Stimulated activated CD4-positive, alpha-beta T cell treated with anti-CD3 and anti-CD28 coated beads, TNF-alpha, amount 100 ng/mL, for 48 hours (primary cell): ENCODE results near the gene PIAS4.
"Not testable (repeated sequence)": the region's sequence is repeated elsewhere in the genome, so short reads cannot be mapped to it uniquely, and the experiment has no call there.

Experiments
- DNase-seq, 3 donors: peaks; one replicate each; pipeline ENCODE4 v3.0.0-alpha.2; 2020; ENCODE audit warnings: low read depth in 3 of 3

PIAS4 gene, protein sequence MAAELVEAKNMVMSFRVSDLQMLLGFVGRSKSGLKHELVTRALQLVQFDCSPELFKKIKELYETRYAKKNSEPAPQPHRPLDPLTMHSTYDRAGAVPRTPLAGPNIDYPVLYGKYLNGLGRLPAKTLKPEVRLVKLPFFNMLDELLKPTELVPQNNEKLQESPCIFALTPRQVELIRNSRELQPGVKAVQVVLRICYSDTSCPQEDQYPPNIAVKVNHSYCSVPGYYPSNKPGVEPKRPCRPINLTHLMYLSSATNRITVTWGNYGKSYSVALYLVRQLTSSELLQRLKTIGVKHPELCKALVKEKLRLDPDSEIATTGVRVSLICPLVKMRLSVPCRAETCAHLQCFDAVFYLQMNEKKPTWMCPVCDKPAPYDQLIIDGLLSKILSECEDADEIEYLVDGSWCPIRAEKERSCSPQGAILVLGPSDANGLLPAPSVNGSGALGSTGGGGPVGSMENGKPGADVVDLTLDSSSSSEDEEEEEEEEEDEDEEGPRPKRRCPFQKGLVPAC

DNA sequence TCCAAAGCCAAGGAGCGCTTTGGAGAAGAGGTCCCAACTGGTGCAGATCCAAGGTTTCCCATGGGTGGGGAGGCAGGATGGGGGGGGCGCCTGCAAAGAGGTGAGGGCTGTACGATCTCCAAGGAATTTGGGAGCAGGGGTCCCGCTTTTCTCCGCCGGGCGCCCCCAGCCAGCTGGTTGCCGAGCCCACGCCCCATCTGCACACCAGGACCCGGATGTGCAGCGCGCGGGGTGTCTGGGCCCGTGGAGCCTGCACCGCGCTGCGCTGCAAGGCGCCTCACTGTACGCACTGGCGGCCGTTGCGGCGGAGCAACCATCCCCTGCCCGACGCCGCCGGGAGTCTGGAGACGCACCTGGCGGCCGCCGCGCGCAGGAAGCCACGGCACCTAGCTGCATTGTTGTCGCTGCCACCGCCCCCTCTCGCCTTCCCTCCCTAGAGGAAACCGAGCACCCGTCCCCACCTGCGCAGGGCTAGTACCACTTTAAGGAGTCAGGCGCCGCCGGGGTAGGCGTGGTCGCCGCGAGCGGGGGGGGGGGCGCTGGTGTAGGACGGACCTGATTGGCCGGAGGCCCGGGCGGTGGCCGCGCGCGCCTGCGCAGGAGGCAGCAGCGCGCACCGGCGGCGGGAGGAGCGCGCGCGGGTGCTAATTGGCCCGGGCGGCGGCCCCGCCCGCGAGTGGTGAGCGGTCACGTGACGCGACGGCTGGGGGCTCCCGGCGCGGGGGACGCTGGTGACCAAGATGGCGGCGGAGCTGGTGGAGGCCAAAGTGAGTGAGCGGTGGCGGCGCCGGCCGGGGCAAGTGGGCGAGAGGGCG, at the start of gene PIAS4:
PIAS4 (plus strand) TSS at position 716 of the 815 bp plus-strand sequence; CDS start at position 741, 25 bp downstream.
- DNase-seq, result peak; percentile 89 to 91 (median 89)

DNA sequence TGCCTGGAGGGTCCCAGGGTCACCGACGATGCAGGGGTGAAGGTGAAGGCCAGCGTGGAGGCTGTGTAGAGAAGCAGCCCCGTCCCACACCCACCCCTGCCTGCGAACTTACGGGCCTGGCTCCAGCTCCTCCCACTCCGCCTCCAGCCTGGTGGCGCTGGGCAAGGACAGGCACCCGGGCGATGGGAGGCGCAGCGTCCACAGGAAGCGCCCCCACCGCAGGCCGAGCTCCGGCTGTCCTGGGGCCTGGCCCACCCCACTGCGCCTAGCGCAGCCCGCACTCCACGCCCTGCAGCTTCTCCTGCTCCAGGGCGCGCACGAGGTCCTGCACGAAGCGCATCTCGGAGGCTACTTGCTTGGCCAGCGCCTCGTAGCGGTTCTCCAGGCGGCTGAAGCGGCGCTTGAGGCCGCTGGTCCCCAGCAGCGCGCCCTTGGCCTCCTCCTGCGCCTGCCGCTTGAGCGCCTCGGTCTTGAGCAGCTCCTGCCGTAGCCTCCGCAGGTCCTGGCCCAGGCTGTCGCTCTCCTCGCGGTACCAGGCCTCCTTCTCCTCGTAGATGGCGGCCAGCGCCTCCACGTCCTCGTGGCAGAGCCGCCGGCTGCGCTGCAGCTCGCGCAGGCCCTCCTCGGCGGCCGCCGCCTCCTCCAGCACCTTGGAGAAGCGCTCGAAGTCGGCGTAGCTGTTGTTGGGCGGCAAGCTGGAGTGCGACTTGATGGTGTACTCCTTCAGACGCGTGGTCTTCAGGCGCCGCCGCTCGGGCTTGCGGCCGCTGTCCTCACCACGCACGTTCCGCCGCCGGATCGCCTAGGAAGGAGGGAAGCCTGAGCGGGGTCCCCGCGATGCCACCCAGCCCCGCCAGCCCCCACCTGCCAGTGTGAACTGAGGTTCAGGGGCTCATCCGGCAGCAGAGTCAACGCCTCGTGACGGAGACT, 48.4 kb upstream of the PIAS4 start:
- no peak for DNase-seq

DNA sequence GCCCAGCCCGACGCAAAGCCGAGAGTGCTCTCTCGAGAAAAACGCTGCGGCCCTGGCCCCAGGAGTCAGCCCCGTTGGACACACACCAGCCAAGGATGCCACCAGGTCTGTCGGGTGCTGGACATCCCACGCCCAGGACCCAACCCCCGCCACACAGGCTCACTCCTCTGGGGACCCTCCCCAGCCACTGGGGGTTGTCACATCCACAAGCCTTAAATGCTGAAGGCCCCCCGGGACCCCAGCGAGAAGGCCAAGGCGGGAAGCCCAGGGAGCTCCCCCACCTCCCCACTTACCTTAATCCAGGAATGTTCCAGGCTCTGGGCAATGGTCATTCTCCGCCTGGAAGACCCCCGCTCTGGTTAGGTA, 47.8 kb upstream of the PIAS4 start:
- no peak for DNase-seq

DNA sequence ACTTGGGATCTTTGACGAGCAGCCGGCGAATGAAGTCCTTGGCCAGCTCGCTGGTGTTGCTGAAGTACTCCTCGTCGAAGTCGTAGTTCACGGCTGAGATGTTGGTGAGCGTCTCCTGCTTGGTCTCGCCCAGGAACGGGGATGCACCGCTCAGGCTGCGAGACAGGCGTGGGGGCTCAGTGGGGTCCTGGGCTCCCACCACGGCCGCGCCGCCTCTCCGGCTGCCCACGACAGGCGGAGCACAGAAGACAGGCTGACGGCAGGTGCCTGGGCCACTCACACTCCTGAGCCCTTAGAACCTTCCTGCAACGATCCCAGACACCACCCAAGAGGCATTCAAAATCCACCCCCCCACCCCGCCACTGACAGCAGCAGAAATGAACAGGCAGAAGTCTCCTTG, 46.5 kb upstream of the PIAS4 start:
- DNase-seq, result no peak

DNA sequence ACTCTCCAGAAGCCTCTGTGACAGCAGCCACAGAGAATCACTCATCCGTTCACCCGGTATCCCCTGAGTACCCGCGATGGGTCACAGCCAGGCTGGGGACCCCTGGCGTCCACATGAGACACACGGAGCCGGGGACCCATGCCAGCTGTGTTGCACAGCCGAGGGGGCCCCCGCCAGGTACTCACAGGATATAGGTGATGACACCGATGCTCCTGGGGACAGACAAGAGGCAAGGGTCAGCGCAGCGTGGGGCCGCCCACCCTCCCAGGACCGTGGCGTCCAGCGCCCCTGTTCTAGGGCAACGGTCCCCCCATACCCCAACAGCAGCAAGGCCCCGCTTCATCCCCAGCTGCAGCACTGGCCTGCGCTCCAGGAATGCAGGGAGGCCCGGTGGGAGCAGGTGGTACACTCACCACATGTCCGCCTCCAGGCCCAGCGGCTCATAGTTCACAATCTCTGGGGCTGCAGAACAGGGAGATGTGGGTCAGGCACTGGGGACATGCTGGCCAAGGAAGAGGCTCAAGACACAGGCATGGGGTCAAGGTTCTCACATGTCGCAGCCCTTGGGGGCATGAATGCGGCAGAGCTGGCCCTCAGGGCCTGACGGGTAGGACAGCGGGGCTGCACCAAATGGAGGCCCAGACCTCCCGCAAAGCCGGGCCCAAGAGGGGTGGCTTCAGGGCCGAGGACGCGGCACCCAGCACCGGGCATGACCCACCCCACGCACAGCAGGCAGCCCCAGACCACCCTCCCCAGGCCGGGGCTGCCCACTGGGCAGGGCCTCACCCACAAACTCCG, 43.9 kb upstream of the PIAS4 start:
- DNase-seq, result no peak

DNA sequence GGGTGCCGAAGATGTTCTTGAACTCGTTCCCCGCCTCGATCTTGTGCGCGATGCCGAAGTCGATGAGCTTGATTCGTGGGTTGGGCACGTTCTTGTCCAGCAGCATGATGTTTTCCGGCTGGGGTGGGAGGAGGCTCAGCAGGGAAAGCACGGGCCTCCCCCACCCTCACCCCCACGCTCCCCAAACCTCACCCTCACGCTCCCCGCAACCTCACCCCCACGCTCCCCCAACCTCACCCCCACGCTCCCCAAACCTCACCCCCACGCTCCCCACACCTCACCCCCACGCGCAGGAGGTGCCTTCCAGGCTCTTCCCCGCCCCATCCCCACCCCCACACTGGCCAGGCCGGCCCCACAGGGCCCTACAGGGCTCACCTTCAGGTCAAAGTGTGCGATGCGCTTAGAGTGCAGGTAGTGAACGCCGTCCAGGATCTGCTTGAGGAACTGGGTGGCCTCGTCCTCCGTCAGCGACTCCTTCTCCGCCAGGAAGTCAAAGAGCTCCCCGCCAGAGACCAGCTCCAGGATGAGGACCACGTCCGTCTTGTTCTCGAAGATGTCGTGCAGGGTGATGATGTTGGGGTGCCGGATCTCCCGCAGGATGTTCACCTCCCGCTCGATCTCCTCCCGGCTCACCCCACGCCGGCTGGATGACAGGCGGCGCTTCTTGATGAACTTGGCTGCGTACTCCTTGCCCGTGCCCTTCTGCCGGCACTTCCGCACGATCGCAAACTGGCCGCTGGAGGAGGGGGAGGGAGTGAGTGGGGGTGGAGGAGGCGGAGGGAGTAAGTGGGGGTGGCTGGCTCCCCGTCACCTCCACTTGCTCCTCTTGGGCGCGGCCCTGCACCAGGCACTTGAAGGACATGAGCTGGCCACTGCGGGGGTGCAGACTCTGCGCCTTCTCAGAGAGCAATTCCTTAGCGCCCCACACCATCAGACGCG, 43.0 kb upstream of the PIAS4 start:
- no peak for DNase-seq

DNA sequence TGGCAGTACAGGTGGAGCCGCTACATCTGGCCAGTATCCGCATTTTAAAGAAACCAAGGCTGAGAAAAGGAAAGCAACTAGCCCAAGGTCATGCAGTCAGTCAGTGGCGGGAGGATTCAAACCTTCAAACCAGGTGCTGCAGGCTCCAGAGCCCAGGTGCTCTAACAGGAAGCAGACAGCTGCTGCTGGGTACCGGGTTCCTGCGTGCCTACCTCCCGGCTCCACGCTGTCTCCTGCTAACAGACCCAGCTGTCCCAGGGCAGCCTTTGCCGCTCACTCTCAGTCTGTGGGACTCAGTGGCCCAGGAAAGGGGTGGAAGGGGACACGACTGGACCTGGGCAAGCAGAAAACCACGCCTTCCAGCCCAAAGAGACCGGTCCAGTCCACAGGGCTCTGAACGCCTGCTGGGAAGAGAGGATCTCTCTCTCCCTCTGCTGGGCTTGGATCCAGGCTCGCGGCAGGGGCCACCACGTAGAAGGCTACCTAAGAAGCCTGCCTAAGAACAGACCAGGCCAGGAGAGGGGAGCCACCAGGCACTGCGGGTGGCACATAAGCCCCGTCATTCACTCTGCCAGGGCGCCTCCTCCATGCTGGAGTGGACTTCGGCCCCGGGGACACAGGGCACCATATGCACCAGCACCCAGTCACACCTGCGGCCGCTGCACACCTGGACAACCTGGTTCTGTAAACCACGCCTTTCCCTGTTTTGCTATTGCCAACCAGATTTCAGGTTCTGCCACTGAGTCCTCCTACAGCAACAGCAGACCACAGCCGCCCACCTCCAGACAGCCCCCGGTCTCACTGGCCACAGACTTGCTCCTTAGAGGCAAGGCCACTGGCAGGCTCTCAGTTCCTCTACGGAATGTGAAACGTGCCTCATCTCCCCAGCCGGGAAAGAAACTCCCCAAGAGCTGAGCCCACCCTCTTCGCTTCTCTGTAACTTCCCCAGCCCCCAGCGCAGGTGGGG, 41.2 kb upstream of the PIAS4 start:
- DNase-seq, result no peak

DNA sequence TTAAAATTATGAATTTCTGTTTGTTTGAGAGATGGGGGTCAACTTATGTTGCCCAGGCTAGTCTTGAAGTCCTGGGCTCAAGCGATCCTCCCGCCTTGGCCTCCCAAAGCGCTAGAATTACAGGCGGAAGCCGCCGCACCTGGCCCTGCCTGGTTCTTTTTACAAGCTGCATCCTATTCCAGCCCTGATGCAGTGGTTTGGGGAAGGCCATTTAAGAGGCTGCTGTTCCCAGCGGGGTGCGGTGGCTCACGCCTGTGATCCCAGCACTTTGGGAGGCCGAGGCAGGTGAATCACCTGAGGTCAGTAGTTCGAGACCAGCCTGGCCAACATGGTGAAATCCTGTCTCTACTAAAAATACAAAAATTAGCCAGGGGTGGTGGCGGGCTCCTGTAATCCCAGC, 39.6 kb upstream of the PIAS4 start:
- not testable (repeated sequence) for DNase-seq

DNA sequence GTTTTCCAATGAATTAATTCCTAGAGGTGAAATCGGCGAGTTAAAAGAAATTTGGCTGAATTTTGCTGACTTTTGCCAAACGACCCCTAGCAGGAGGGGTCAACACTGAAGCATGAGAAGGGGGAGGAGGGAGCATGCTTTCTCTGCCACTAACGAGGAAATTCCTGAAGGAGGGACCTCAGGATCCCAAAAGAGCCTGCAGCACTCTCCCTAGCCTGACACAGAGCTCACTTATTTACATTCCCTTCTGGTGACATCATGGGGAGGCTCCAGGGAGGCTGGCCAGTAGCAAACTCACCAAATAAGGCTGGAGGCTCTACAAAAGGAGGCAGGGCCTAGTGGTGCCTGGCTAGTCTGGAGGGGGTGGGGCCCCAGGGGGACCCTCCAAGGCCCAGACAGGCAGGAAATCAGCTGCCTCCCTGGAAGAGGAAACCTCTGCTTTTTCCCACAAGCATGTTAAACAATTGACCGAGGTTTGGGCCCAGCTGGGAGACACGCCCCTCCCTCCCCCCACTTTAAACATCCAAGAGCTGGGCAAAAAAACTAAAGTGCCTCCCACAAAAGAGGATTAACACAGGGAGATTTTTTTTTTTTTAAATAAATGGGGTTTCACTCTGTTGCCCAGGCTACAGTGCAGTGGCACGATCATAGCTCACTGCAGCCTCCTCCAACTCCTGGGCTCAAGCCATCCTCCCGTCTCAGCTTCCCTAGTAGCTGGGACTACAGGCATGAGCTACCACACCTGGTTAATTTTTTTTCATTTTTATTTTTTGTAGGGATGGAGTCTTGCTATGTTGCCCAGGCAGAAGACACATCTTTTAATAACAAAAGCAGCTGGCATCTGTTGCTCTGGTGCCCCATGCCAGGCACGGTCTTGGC, 38.7 kb upstream of the PIAS4 start:
- no peak for DNase-seq

DNA sequence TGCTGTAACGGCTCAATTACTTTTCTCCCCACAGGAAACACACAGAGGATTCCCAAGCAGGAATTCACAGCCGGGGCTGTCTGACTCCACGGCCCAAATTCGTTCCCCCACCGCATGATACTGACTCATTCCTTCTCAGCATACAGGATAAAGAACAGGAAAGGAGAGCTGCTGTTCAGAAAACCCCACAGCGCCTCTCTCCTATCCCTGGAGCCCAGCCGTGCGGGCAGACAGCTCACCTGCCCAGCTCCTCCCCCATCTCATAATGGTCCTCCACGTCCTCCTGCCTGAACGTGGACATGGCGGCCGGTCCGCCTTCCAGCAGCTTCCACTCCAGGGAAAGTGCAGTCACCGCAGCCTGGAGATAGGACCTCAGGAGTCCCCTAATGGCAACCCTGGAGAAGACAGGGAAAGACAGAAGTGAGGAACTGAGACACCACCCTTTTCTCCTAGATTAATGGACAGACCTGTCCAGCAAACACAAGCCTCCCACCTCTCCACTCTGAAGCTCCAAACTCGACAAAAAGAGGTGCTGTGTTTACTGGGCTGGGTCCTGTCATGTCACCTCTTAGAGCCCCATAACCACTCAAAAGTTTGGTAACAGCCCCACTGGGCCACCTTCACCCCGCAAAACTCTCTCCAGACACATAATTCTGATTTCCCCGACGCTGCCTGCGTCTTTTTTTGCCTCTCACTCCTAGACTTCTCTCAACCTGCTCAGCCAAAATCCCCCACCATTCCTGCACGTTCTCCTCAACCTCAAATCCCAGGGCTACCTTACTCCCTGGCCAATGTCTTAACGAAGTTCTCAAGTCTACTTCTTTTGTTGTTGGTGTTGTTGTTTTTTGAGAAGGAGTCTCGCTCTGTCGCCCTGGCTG, 37.9 kb upstream of the PIAS4 start:
- no peak for DNase-seq

DNA sequence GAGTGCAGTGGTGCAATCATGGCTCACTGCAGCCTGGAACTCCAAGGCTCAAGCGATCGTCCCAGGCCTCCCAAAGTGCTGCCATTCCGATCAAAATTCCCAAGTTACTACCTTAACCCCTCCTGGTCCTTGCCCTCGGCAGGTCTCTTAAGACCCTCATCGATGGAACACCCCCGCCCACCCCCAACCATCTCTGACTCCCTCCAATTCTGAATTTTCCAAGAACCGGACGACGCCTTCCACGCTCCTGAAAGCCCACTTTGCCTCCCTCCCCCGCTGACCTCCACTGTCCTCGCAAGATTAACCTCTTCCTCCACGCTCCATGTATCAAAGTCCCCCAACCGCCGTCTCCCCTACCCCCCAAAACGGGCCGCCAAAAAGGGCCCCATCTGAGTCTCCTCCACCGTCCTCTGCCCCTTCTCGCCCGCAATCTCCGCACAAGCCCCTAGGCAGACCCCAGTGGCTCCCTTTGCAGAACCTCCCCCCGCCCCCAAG, 37.2 kb upstream of the PIAS4 start:
- DNase-seq, result no peak

DNA sequence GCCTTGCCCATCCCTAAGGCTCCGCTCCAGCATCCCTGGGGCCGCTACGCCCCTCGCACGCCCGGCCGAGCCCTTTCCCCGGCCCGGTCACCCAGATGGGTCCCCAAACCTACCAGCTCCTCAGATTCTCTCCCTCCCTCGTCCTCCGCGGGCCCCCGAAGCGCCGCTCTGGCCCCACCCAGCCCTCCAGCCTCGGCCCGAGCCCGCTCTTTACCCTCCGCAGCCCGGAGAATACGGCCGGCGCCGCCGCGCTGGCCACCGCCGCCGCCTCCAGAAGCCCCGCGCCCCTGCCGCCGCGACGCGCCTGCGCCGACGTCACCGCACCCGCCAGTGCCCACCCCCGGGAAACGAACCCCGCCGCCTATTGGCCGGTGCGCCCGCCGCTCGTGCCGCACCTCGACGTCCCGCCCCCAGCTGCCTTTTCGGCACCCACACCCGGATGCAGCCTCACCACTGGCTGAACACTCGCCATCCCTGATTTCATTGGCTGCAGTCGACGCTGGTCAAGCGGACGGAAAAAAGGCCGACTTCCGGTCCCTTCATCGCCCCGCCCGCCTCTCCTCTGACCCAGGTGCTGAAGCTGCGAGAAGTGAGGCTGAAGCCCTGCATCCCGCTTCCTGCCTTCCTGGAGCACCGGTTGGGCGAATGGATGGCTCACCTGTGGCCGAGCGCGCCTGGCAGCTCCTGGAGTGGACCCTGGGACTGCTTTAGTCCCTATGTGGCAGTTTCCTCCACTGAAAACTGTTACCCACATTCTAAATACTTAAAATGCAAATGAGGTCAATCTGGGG, 36.5 kb upstream of the PIAS4 start, which contains the start of gene DAPK3:
DAPK3 (minus strand) TSS at position 292 of the 791 bp plus-strand sequence. CDS start 1,364 bp downstream, outside the sequence.
- peak; percentile 90 to 95 (median 92) for DNase-seq

DNA sequence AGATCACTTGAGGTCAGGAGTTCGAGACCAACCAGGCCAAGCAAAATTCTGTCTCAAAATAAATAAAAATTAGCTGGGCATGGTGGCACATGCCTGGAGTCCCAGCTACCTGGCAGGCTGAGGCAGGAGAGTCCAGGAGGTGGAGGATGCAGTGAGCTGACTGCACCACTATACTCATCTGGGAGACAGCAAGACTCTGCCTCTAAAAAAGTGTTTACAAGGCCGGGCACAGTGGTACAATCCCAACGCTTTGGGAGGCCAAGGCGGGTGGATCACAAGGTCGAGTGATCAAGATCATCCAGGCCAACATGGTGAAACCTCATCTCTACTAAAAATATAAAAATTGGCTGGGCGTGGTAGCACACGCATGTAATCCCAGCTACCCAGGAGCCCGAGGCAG, 32.4 kb upstream of the PIAS4 start:
- no peak for DNase-seq

DNA sequence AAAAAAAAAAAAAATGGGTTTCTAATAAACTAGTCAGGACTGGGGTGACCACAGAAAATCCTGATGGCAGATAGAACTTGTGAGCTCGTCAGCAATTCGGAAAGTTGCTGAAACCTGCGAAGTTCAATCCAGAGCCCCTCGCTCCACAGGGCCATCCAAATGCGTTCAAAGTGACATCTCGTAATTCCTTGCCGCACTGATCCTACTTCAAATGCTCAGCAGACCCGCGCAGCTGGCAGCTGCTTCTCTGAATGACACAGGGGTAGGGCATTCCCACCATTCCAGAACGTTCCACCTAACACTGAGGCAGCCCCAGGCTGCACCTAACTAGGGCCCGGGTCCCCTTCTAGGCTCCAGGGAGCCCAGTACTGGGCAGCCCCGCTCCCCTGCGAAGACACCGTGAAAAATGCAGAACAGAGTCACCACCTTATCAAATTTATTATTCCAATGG, 31.9 kb upstream of the PIAS4 start:
- no peak for DNase-seq

DNA sequence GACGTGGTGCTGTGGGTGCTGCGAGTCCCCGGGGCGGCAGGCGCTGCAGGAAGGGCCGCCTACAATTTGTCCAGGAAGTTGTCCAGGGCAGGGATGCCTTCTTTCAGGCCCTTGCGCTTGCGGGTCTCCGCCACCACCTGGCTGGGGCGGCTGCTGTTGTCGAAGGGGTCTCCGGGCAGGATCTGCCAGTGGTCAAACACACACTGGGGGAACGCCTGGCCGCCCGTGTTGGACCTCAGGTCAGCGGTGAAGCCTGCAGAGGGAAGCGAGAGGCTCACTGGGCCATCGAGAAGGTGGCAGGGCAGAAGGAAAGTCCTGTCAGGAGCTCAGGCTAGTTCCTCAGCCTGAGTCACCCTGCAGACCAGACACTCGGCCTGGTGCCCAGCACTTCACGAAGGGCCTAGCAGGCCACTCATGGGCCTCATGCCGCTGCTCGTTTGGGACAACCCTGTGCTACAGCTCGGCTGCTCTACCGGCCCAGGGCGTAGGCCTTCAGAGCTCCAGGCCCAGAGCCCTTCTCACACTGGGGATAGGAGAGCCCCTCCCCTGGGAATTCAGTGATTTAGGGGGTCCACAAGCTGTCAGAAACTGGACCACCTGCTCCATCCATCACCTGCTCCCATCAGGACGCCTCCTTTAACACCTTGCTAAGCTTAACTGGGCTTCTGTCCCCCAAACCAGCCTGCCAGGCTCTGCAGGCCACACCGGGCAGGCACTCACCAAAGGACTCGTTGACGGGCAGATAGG, 30.9 kb upstream of the PIAS4 start:
- DNase-seq, result no peak
